Measurements from ENCODE around the gene PRPF6. TPM values are rescaled to one million over a fixed set of nuclear protein-coding genes. Genes with fewer than 3 reads are reported as not detected.

The PRPF6 gene
- total and polyA plus RNA-seq, 2 of the 13 experiments (the other 11 are each of a cell fraction or from before 2014, with no cell fraction given) = 63.7 to 101 TPM

GRCh38 chr20:63957004-63957689, 23.8 kb upstream of the PRPF6 start (continued):
- no peak for TF ChIP-seq ZNF512B (CRISPR knock-in tag; IDR thresholded peaks at IDR 0.05; ENCODE audit: borderline replicate concordance)
- TF ChIP-seq ZBTB37 (CRISPR knock-in tag; IDR thresholded peaks at IDR 0.05) = no peak
- peak; percentile 83; the same call in 1 of the 2 replicates for TF ChIP-seq ZNF724P (CRISPR knock-in tag; IDR thresholded peaks at IDR 0.05; ENCODE audit: borderline replicate concordance)
- no peak; the same call in 1 of the 2 replicates for TF ChIP-seq BRCA1 (CRISPR knock-in tag; IDR thresholded peaks at IDR 0.05)
- peak; percentile 72 for TF ChIP-seq SRSF4 (IDR thresholded peaks at IDR 0.05; ENCODE audit: low read depth, low read length, poor library complexity, severe bottlenecking)
- no peak; the same call in 1 of the 2 replicates for TF ChIP-seq ZNF749 (CRISPR knock-in tag; IDR thresholded peaks at IDR 0.05; ENCODE audit: borderline replicate concordance)
- TF ChIP-seq NCOA5 (CRISPR knock-in tag; IDR thresholded peaks at IDR 0.05) = no peak
- no peak for TF ChIP-seq SMYD3 (CRISPR knock-in tag; IDR thresholded peaks at IDR 0.05)
- TF ChIP-seq ZNF501 (CRISPR knock-in tag; IDR thresholded peaks at IDR 0.05) = no peak
- TF ChIP-seq EZH2 (conservative IDR thresholded peaks at IDR 0.05; ENCODE audit: low read depth, low read length) = no peak
- peak in 1 of 2 experiments; percentile 62; a peak in 3 of 4 replicates for TF ChIP-seq HMGXB4 (CRISPR knock-in tag; IDR thresholded peaks at IDR 0.05; ENCODE audit: borderline replicate concordance in 1 of 2, low read depth in 1 of 2)
- no peak for TF ChIP-seq NR2C2 (CRISPR knock-in tag; IDR thresholded peaks at IDR 0.05; ENCODE audit: borderline replicate concordance)
- TF ChIP-seq KLF11 (CRISPR knock-in tag; IDR thresholded peaks at IDR 0.05) = peak; percentile 93; the same call in 1 of the 2 replicates
- TF ChIP-seq ZNF256 (CRISPR knock-in tag; conservative IDR thresholded peaks at IDR 0.05) = peak; percentile 60; the same call in 1 of the 2 replicates
- TF ChIP-seq ZNF510 (CRISPR knock-in tag; IDR thresholded peaks at IDR 0.05; ENCODE audit: low read depth) = 0 out of 2 replicates have a peak, but pooled peaks have one; percentile 7
- TF ChIP-seq ZNF160 (CRISPR knock-in tag; IDR thresholded peaks at IDR 0.05) = 0 out of 2 replicates have a peak, but pooled peaks have one; percentile 81
- TF ChIP-seq MIER3 (CRISPR knock-in tag; IDR thresholded peaks at IDR 0.05; ENCODE audit: borderline replicate concordance) = peak; percentile 66; the same call in 1 of the 2 replicates
- no peak for TF ChIP-seq TP53 (CRISPR knock-in tag; conservative IDR thresholded peaks at IDR 0.05)
- no peak for TF ChIP-seq ZSCAN29 (CRISPR knock-in tag; conservative IDR thresholded peaks at IDR 0.05)
- TF ChIP-seq ZNF280B (CRISPR knock-in tag; IDR thresholded peaks at IDR 0.05; ENCODE audit: borderline replicate concordance) = peak; percentile 93

Measured in HepG2 (cell line).